SKM-1 (cell line): Measurements from ENCODE around the gene PLEK2.
"Not testable (repeated sequence)": the region's sequence is repeated elsewhere in the genome, so short reads cannot be mapped to it uniquely, and the experiment has no call there.

Source experiments
- DNase-seq: peaks from one replicate; lab custom pipeline; 2025; ENCODE audit not compliant: unreplicated experiment; lab: John Stamatoyannopoulos, UW

Gene PLEK2, protein sequence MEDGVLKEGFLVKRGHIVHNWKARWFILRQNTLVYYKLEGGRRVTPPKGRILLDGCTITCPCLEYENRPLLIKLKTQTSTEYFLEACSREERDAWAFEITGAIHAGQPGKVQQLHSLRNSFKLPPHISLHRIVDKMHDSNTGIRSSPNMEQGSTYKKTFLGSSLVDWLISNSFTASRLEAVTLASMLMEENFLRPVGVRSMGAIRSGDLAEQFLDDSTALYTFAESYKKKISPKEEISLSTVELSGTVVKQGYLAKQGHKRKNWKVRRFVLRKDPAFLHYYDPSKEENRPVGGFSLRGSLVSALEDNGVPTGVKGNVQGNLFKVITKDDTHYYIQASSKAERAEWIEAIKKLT

DNA sequence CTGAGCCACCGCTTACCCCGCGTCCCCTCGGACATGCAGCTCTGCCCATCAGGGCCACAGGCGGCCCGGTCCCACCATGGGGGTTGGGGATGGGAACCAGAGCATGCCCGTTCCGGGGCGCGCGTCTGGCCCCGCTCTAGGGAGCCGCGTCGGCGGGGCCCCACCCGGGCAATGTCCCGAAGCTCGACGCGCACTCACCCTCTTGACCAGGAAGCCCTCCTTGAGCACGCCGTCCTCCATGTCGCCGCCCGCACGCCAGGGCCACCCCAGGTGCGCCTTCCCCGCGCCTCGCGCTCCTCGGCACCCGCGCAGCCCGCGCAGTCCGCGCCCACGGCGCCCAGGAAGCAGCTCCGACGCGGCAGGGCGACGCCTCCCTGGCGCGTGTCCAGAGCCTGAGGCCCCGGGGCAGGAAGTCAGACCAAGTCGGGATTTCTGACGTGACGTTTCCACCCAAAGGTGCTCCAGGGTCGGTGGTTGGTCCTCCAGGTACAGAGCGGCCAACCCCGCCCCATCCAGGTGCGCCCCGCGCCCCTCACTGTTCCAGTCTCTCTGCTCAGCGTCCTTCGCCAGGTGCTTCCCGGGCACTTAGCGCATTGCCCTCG, at the start of gene PLEK2:
Gene PLEK2, minus strand, starts transcription at position 346 of the 602 bp plus-strand sequence. Its CDS starts 106 bp downstream, at position 240.
- no peak for DNase-seq

DNA sequence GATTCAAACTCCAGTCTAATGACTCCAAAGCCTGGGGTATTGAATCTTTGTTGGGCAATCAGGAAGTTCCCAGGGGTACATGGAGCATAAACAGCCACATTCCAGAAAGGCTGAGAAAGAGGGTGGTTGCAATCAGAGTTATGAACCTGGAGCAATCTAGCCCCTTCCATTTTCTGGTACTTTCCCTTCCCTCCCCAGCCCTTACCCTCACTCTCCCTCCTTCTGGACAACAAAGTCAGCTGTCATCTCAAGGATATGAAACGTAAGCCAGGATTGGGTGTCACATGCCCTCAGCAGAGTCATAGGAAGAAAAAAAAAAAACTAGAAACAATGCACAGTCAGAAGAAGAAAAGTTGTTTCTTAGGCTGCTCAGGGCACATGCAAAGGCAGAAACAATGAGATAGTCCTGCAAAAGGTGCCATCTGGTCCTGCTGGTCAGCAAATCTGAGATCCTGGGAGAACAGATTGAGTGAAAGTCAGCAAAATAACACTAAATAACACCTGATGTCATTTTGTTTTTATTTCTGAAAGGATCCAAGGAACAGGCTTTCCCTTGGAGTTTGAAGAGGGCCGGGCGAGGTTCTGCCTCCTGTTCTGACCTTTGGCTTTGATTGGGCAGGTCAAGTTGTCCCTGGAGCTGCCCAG, 49.5 kb upstream of the PLEK2 start:
- DNase-seq = no peak

DNA sequence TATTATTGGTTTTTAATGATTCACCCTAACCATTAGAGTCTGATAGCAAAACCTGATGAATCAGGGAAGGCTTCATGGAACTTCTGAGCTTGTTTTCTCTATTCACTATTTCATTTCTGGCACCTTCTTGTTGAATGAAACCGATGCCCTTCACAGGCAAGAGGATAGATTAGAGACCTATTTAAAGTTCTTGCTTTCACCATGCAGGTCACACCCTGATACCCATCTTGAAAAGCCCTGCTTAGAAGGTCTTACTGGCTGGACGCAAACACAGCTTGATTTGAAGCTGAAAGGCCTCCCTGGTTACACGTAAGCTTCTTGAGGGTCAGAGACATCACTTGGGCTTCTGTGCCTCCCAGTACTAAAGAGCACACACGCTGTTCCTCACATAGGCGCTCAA, 47.4 kb upstream of the PLEK2 start:
- DNase-seq = no peak

DNA sequence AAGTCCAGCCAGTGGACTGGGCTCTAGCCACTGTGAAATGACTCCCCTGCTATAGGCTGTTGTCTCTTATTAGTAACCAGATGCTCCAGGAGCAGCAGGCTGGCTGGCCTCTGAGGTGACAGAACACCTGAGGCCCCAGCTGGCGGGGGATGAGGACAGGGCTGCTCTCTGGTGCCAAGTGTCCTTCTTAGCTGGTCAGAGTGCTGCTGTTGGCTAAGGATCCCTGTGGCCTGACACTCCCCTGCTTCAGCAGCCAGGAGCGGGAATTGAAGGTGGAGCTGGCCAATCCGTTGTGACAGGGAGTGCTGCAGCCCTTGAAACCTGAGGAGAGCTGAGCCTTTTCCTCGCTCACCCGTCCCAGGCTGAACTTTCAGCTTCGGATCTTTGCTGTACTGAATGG, 45.8 kb upstream of the PLEK2 start:
- no peak for DNase-seq

DNA sequence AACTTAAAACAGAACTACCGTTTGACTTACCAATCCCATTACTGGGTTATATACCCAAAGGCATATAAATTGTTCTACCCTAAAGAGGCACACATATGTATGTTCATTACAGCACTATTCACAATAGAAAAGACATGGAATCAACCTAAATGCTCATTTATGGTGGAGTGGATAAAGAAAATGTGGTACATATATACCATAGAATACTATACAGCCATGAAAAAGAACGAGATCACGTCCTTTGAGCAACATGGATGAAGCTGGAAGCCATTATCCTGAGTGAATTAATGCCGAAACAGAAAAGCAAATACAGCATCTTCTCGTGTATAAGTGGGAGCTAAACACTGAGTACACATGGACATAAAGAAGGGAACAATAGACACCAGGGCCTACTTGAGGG, 44.8 kb upstream of the PLEK2 start:
- DNase-seq = no peak

DNA sequence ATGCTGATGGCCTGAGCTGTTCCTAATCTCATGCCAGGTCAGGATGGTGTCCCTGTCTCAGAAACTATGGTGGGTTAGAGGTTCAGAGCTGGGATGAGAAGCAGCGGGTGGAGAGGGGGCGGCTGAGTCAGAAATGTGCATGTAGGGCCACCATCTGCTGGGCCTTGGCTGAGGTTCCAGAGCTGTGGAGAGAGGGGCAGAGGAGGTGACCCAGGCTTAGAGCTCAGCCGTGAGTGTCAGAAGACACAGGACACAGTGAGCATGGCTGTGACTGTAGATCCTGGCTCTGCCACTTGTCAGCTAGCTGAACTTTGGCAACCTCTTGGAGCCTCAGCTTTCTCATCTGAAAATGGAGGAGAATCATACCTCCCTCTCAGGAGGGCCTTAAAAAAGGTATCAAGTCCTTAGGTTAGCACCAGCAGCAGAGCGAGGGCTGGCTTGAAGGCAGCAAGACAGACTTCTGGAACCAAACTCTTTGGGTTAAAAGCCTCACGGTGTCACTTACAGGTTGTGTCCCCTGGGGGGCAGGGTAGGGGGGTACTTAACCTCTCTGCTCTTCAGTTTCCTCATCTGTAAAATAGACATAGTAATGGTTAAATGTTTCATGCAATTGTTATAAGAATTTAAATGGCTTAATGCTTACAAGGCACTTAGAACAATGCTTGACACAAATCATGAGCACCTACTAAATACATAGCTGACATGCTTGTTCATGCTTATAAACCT, 41.8 kb upstream of the PLEK2 start:
- DNase-seq = no peak

DNA sequence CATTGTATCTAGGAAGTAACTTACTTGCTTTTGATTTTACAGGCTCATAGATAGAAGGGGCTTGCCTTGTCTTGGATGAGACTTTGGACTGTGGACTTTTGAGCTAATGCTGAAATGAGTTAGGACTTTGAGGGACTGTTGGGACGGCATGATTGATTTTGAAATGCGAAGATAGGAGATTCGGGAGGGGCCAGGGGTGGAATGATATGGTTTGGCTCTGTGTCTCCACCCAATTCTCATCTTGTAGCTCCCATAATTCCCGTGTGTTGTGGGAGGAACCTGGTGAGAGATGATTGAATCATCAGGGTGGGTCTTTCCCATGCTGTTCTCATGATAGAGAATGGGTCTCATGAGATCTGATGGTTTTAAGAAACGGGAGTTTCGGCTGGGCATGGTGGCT, 39.7 kb upstream of the PLEK2 start:
- DNase-seq = not testable (repeated sequence)

DNA sequence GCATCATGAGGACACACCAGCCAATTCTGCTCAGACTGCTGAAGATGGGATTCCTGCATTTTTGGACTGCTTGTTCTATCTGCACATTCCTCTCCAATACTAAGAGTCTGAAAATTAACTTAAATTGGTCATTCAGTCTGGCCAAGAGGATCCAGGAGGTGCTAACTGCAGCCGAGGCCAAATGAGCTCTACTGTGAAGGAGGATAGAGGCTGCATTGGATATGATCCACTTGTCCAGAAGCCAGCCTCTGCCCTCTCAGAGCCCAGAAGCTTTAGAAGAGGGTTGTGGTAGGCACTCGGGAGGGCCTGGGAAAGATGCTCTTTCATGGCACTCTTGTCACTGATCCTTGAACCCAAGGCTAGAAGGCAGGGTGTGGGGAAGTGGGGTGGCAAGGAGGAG, 37.1 kb upstream of the PLEK2 start:
- no peak for DNase-seq

DNA sequence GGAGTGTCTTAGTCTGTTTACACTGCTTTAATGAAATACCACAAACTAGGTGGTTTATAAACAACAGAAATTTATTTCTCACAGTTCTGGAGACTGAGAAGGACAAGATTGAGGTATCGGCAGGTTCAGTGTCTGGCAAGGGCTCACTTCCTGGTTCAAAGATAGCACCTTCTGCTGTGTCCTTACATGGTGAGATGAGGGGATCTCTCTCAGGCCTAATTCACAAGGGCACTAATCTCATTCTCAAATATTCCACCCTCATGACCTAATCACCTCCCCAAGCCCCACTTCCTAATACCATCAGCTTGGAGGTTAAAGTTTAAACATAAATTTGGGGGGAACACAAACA, 35.0 kb upstream of the PLEK2 start:
- no peak for DNase-seq

DNA sequence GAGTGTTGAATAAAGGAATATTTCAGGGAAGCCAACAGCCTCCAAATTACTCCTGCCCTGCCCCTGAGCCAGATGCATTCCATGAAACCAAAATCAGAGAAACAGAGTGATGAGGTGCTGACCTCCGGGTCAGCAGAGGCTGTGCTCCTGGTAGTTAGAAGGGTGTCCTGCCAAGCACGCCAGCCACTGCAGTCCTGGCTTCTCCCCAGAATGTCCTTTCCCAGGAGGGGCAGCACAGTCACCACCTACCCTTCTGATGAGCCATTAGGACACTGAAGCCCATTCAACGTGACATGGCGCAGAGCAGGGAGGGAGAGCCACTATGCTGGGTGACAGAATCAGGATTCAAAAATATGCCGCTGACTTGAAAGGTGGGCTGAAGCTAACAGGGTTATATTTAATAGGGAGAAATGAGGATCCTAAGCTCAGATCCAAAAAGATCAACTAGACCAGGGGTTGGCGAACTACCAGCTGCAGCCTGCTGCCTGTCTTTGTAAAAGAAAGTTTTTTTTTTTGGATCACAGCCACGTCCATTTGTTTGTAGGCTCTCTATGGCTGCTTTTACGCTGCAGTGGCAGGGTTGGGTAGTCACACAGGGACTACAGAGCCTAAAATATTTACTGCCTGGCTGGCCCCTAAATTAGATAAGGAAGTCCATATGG, 34.5 kb upstream of the PLEK2 start:
- DNase-seq = no peak

DNA sequence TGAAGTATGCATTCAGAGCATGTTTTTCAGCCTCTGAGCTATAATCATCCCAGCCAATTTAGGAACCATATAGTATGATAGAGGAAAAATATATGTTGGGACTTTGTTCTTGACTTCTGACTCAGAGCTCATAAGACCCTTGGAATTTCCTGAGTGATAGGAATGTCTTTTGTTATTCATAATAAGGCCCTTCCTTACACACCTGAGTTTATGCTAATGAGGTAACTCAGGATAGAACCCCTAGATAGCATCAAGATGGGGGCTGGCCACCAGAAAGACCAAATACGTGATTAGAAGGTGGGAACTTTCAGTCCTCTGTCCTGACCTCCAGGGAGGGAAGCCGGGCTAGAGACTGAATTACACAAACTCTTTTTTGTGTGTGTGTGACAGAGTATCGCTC, 32.4 kb upstream of the PLEK2 start:
- no peak for DNase-seq

DNA sequence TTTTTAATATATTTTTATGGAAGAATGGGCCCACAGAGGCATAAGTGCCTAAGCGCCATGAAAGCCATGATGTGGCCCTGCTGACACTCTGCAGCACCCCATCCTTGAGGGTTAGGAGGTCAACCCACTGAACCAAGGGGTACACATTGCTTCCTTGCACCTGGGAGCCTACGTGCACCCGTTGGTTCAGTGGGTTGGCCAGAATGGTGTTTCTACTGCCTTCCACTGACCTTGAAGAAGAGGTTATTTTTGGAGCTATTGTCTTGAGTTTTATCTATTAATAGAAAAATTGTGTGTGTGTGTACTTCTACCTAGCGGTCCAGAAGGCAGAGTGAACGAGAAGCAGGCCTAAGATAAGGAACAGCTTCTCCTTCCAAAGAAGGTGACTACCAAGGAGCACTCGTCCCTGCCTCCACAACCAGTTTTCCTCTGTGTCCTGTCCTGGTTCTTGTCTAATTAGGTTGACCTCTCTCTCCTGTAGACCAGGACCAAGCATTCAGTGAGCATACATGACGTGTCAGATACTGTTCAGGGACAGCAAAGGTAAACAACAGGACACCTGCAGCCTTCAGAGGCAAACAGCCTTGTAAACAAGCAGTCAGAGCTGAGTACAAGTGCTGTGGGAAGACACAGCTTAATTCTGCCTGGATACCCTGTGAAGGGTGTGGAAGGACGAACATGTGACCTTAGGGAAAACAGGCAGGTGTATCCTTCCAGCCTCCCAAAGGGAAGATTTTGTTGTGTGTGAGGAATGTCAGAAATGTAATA, 30.4 kb upstream of the PLEK2 start:
- no peak for DNase-seq

DNA sequence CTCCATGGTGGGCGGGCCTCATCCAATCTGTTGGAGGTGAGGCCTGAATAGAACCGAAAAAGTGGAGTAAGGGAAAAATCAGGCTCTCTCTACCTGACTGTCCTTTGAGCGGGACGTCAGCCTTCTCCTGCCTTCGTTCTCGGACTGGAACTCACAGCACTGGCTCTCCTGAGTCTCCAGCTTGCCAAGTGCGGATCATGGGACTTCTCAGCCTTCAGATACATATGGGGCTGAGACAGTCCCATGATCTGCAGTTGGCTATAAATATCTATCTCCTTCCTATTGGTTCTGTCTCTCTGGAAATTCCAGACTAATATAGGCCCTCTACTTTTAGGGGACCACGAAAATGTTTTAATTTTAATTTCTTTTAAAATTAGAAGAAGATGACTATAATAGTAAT, 29.7 kb upstream of the PLEK2 start:
- no peak for DNase-seq

DNA sequence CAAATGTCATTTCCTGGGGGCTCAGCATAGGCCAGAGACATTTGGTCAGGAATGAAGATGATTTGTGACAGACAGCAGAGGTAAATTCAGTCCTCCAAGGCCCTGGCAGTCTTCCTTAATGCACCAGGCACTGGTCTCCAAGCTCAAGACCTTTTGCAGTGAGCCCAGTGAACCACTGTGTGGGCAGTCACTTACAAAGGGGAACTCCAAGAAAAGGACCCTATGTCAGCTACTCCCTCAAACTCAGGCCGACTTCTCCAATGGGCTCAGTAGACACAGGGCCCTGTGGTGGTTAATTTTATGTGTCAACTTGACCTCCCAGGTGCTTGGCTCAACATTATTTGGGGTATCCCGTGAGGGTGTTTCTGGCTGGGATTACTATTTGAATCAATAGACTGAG, 29.3 kb upstream of the PLEK2 start:
- DNase-seq = no peak

DNA sequence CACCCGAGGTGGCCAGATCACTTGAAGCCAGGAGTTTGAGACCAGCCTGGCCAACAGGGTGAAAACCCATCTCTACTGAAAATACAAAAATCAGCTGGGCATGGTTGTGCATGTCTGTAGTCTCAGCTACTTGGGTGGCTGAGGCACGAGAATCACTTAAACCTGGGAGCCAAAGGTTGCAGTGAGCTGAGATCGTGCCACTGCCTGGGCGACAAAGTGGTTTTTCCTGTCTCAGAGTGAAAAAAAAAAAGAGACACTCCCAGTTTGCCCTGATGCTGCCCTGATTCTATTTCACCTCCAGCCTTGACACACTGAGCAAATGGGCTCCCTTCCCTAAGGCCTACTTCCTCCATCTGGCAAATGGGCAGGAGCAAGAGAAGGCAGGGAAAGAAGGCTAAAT, 28.5 kb upstream of the PLEK2 start:
- DNase-seq = no peak

DNA sequence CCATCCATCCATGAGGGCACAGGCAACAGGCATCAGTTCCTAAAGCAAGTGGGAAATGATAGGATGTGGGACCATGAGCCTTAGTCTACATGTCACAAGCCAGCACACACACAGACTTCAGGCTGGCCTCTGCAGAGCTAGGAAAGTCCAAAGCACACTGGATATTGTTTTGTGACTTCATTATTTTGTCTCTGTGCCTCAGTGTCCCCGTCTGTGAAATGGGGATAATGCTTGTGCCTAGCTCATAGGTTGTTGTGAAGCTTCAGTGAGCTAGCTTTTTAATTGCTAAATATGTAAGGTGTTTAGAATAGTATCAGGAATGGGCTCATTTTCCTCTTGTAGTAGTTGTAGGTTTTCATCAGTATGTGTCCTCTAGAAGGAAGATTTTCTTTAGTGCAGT, 27.0 kb upstream of the PLEK2 start:
- DNase-seq = no peak

DNA sequence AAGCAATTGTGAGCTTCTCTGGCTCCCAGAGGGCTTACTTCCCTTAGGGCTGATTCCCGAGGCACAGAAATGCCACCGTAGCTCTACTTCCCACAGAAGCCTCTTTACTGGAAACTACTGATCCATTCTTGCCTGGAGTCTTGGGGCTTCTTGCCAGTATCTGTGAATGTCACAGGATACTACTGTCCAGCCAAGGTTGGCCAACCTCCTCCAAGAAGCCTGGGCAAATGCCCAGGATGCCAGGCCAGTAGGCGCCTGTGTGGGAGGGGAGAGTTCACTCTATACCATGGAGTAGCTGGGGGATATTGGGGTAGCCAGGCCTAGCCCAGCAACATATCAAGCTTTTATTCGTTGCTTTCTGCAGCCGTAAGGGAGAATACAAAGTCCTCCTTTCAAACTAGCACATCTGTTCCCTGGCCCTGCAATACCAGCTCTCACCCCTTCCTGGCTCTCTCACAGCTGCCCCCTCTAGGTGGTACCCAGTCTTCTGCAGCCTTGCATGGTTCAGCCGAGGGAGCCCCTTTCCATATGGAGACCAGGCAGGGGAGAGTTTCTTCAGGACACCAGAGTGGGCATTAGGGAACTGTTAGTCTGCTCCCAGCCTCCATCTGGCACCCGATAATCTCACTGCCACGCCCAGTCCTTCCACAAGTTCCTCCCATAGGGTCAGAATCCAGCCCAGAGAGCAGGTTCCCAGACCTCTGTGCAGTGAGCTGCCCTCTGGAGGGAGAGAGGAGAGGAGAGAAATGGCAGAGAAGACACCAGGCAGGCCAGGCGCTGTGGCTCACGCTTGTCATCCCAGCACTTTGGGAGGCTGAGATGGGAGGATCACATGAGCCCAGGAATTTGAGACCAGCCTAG, 24.3 kb upstream of the PLEK2 start:
- DNase-seq = no peak

DNA sequence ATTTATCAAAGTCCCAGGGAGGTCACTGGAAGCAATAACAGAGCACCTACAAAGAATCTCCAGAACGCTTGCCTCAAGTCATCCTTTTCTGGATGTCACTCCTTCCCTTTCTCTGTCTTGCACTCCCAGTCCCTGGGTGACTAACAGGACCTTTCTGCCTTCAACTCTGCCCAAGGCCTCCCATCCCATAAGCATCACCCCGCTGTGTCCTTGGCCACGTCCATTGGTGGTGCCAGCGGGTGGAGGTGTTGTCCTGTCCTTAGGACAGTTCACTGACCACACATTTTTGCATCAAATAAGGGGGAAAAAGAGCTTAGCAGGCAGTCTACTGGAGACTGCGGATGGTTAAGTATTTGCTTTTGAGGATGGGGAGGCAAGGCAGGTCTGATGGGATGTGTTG, 23.6 kb upstream of the PLEK2 start:
- no peak for DNase-seq

DNA sequence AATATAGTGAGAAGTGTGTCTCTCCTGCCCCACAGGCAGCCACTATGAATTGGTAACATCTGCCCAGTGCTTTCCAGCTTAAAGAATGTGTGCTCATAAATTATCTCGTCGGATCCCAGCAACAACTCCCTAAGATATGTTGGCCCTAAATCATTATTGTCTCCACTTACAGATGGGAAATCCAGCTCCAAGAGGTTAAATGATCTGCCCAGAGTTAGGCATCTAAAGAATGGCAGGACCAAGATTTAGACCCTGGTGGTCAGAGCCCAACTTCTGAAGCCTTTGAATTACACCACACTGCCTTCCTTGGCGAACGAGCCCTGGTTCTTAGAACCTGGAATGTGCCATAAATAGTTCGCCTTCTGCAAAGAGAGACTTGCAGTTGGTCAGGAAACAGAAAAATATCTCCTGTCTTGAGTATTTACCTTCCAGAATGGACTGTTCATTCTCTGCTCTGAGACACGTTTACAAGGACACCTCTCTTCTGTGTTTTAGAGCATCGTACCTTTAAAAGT, 20.1 kb upstream of the PLEK2 start:
- no peak for DNase-seq
